IMR-90 (cell line): ENCODE measurements around the gene HIVEP3. TPM values are rescaled to one million over a fixed set of nuclear protein-coding genes. Genes with fewer than 3 reads are reported as not detected.

Experiments
- ATAC-seq: fragments of 200-7000 bp; cut with Tn5 transposase; 2 replicates; pipeline ENCODE4 v1.9.1; 2020; ENCODE audit warnings: low read depth, mild to moderate bottlenecking, moderate library complexity
- BruUV-seq: library from RNA; stranded (reverse); fragments of 400-500 nt; replicated peaks from 2 replicates; lab custom pipeline; 2021; lab: Mats Ljungman, UMichigan
- CTCF ChIA-PET: fragments of 300-600 bp; formaldehyde crosslinking; extraction: SDS; loops from one replicate; lab custom pipeline; 2021; ENCODE audit warnings: antibody characterized with exemption; lab: Yijun Ruan, JAX
- POLR2A ChIA-PET: fragments of 300-600 bp; sonication (Branson Sonifier 250); formaldehyde crosslinking; loops from one replicate; lab custom pipeline; 2022; ENCODE audit warnings: antibody characterized with exemption; ENCODE audit not compliant: unreplicated experiment; lab: Charles Lee
- DNase-seq: peaks from one replicate; pipeline ENCODE4 v3.0.0; 2013
- H2AFZ ChIP-seq: replicated peaks from 2 replicates; pipeline ENCODE3; 2013; ENCODE audit warnings: low read length, mild to moderate bottlenecking; ENCODE audit not compliant: poor library complexity
- H2AK5ac ChIP-seq: 2 replicates; pipeline ENCODE4 v1.6.1; 2013; ENCODE audit warnings: low read depth, low read length, inconsistent platforms
- H2AK9ac ChIP-seq: replicated peaks from 2 replicates; pipeline ENCODE3; 2013; ENCODE audit warnings: mild to moderate bottlenecking, low read depth, low read length, moderate library complexity; ENCODE audit not compliant: poor library complexity
- H2BK120ac ChIP-seq: 2 replicates; pipeline ENCODE4 v1.6.1; 2013; ENCODE audit warnings: low read depth, low read length, inconsistent platforms
- H2BK15ac ChIP-seq: 3 replicates; pipeline ENCODE4 v1.6.1; 2013; ENCODE audit warnings: low read depth, low read length, inconsistent platforms
- H2BK20ac ChIP-seq: 2 replicates; pipeline ENCODE4 v1.6.1; 2013; ENCODE audit warnings: low read depth, mild to moderate bottlenecking, inconsistent platforms, low read length, moderate library complexity
- H2BK5ac ChIP-seq: 2 replicates; pipeline ENCODE4 v1.6.1; 2013; ENCODE audit warnings: mild to moderate bottlenecking, low read depth, low read length, inconsistent platforms; ENCODE audit not compliant: poor library complexity, severe bottlenecking
- H3K14ac ChIP-seq: replicated peaks from 2 replicates; pipeline ENCODE4 v1.6.1; 2013; ENCODE audit warnings: low read depth, low read length, inconsistent platforms
- H3K18ac ChIP-seq: 2 replicates; pipeline ENCODE4 v1.6.1; 2013; ENCODE audit warnings: low read depth, low read length, control low read depth
- H3K23ac ChIP-seq: 2 replicates; pipeline ENCODE4 v1.6.1; 2013; ENCODE audit warnings: low read depth, low read length, inconsistent platforms
- H3K27ac ChIP-seq: 2 replicates; pipeline ENCODE4 v1.5.1; 2013; ENCODE audit warnings: mild to moderate bottlenecking, control low read depth, low read length; ENCODE audit not compliant: insufficient read depth
- H3K27me3 ChIP-seq: 2 replicates; pipeline ENCODE4 v1.6.1; 2013; ENCODE audit warnings: low read length; ENCODE audit not compliant: control insufficient read depth, insufficient read depth
- H3K36me3 ChIP-seq: 2 replicates; pipeline ENCODE4 v1.6.1; 2013; ENCODE audit warnings: low read length, mixed read lengths; ENCODE audit not compliant: control insufficient read depth, insufficient read depth
- H3K4ac ChIP-seq: 2 replicates; pipeline ENCODE4 v1.6.1; 2013; ENCODE audit warnings: low read depth, low read length, inconsistent platforms
- H3K4me1 ChIP-seq: 2 replicates; pipeline ENCODE4 v1.6.1; 2013; ENCODE audit warnings: low read length, mixed read lengths; ENCODE audit not compliant: control insufficient read depth, insufficient read depth
- H3K4me2 ChIP-seq: 2 replicates; pipeline ENCODE4 v1.6.1; 2013; ENCODE audit warnings: low read depth, mild to moderate bottlenecking, control low read depth, low read length, moderate library complexity
- H3K4me3 ChIP-seq: 2 replicates; pipeline ENCODE4 v1.5.1; 2013; ENCODE audit warnings: low read depth, mild to moderate bottlenecking, control low read depth, low read length, moderate library complexity; ENCODE audit not compliant: insufficient read depth
- H3K56ac ChIP-seq: 2 replicates; pipeline ENCODE4 v1.6.1; 2013; ENCODE audit warnings: low read length, inconsistent platforms; ENCODE audit not compliant: insufficient read depth; ENCODE audit errors: extremely low read depth
- H3K79me1 ChIP-seq, 2 experiments: 2 replicates each; pipeline ENCODE4 v1.6.1; 2013; ENCODE audit warnings: low read length in 2 of 2, inconsistent platforms in 1 of 2, low read depth in 1 of 2
- H3K9ac ChIP-seq: 2 replicates; pipeline ENCODE4 v1.6.1; 2013; ENCODE audit warnings: low read depth, low read length, control low read depth
- H3K9me1 ChIP-seq: 2 replicates; pipeline ENCODE4 v1.6.1; 2013; ENCODE audit warnings: low read length, inconsistent platforms; ENCODE audit not compliant: insufficient read depth
- H3K9me3 ChIP-seq: 2 replicates; pipeline ENCODE4 v1.6.1; 2013; ENCODE audit warnings: low read length; ENCODE audit not compliant: control insufficient read depth, insufficient read depth
- H4K20me1 ChIP-seq: 2 replicates; pipeline ENCODE4 v1.6.1; 2013; ENCODE audit warnings: low read length, inconsistent platforms; ENCODE audit not compliant: insufficient read depth
- H4K5ac ChIP-seq: 2 replicates; pipeline ENCODE4 v1.6.1; 2013; ENCODE audit warnings: mild to moderate bottlenecking, low read depth, low read length, control low read depth
- H4K8ac ChIP-seq, 2 experiments: 2 replicates each; pipeline ENCODE4 v1.6.1; 2013; ENCODE audit warnings: low read depth in 2 of 2, low read length in 2 of 2, control low read depth in 1 of 2, inconsistent platforms in 1 of 2
- H4K91ac ChIP-seq: 2 replicates; pipeline ENCODE4 v1.6.1; 2013; ENCODE audit warnings: low read depth, low read length, inconsistent platforms; ENCODE audit not compliant: insufficient read depth
- CEBPB ChIP-seq: IDR thresholded peaks from 2 replicates; pipeline ENCODE4 v1.6.1; 2012; ENCODE audit warnings: low read depth, low read length, improper control_type of control experiment
- NFE2L2 ChIP-seq: fragments of 150-350 bp; IDR thresholded peaks from 2 replicates; pipeline ENCODE4 v1.6.1; 2016; ENCODE audit warnings: low read depth, mild to moderate bottlenecking, low read length
- POLR2A ChIP-seq: IDR thresholded peaks from 2 replicates; pipeline ENCODE4 v1.6.1; 2012; ENCODE audit warnings: mild to moderate bottlenecking, low read depth, low read length
- RCOR1 ChIP-seq: IDR thresholded peaks from 2 replicates; pipeline ENCODE4 v1.6.1; 2012; ENCODE audit warnings: mild to moderate bottlenecking, low read length, improper control_type of control experiment; ENCODE audit not compliant: insufficient replicate concordance
- WGBS, 2 experiments: methylation state at CpG; one replicate each; pipeline versions ENCODE4 v1.1.5 to v1.1.7; 2013; ENCODE audit warnings: missing lambda C conversion rate in 2 of 2; ENCODE audit not compliant: insufficient read length in 1 of 2; ENCODE audit errors: extremely low coverage in 2 of 2; 5-methylcytosine and 5-hydroxymethylcytosine counted together
- dilution Hi-C: fragments of 300-500 bp; cut with HindIII; formaldehyde crosslinking; loops from one replicate; pipeline ENCODE4 v1.14.3; 2018; ENCODE audit warnings: low sequenced_read_pairs; ENCODE audit not compliant: unreplicated experiment
- in situ Hi-C: fragments of 300-500 bp; cut with MboI; formaldehyde crosslinking; loops from 3 replicates; pipeline ENCODE4 v1.14.3; 2019; ENCODE audit warnings: low sequenced_read_pairs, inconsistent platforms, mixed read lengths
- intact Hi-C: fragments of 100-400 bp; cut with micrococcal nuclease; formaldehyde crosslinking; loops from 2 replicates; pipeline ENCODE4 v1.10.0; 2022
- polyA plus RNA-seq, 3 experiments: library from polyadenylated mRNA; depleted of rRNA; stranded (reverse); fragments of >200 nt; gene quantifications; 2 replicates each; pipeline ENCODE4 v1.2.3, GENCODE V29; 2012; ENCODE audit warnings: low replicate concordance in 1 of 3
- total RNA-seq: library from RNA; depleted of rRNA; stranded (reverse); fragments of >200 nt; gene quantifications from 2 replicates; pipeline ENCODE4 v1.2.3, GENCODE V29; 2012
- TF ChIP-seq, protein P1 (sequence below): conservative IDR thresholded peaks from 2 replicates; pipeline ENCODE4 v1.5.1; 2012; ENCODE audit warnings: mild to moderate bottlenecking, low read depth, low read length, improper control_type of control experiment

HIVEP3 gene
- total and polyA plus RNA-seq, 2 of the 4 experiments (the other 2 are of a cell fraction) = 1.4 to 4.0 TPM

DNA sequence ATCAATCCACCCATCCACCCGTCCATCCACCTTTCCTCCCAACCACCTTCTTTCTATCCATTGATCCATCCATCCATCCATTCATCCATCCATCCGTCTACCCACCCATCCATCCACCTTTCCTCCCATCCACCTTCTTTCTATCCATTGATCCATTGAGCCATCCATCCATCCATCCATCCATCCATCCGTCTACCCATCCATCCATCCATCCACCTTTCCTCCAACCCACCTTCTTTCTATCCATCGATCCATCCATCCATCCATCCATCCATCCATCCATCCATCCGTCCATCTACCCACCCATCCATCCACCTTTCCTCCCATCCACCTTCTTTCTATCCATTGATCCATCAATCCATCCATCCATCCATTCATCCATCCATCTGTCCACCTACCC, 429.2 kb downstream of the HIVEP3 start:
- H3K4me3 ChIP-seq = no peak overlapping the region
- H2AK5ac ChIP-seq = no peak overlapping the region
- no peak overlapping the region for H2BK20ac ChIP-seq
- no peak overlapping the region for H3K4ac ChIP-seq
- H3K9me1 ChIP-seq = peaks cover 22% of the 10 kb centered on the region
- ChIA-PET CTCF (no interaction called here), POLR2A (no interaction called here)
- H2AK9ac ChIP-seq = no peak overlapping the region
- TF ChIP-seq POLR2A = no peak
- TF ChIP-seq, protein P1, sequence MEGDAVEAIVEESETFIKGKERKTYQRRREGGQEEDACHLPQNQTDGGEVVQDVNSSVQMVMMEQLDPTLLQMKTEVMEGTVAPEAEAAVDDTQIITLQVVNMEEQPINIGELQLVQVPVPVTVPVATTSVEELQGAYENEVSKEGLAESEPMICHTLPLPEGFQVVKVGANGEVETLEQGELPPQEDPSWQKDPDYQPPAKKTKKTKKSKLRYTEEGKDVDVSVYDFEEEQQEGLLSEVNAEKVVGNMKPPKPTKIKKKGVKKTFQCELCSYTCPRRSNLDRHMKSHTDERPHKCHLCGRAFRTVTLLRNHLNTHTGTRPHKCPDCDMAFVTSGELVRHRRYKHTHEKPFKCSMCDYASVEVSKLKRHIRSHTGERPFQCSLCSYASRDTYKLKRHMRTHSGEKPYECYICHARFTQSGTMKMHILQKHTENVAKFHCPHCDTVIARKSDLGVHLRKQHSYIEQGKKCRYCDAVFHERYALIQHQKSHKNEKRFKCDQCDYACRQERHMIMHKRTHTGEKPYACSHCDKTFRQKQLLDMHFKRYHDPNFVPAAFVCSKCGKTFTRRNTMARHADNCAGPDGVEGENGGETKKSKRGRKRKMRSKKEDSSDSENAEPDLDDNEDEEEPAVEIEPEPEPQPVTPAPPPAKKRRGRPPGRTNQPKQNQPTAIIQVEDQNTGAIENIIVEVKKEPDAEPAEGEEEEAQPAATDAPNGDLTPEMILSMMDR = no peak
- no peak for TF ChIP-seq NFE2L2
- no peak for TF ChIP-seq RCOR1
- TF ChIP-seq CEBPB = no peak
- no peaks in the 10 kb centered on the region for H3K27me3 ChIP-seq
- dilution Hi-C loops = no loop called here
- H3K79me1 ChIP-seq = no peaks in the 10 kb centered on the region
- ATAC-seq (no peak), DNase-seq (no peak)
- peaks cover 33% of the 10 kb centered on the region for H3K4me1 ChIP-seq
- no peaks in the 10 kb centered on the region for H3K36me3 ChIP-seq
- WGBS, 2 experiments = 92 to 94% methylated on average over 5 of the region's 5 CpGs
- H4K91ac ChIP-seq = no peak overlapping the region
- in situ Hi-C loops = no loop called here
- intact Hi-C loops = no loop called here
- no peak overlapping the region for H4K8ac ChIP-seq
- no peak overlapping the region for H3K18ac ChIP-seq
- no peak overlapping the region for H4K5ac ChIP-seq
- H3K4me2 ChIP-seq = no peak overlapping the region
- H2AFZ ChIP-seq = no peak overlapping the region
- H3K9me3 ChIP-seq = no peaks in the 10 kb centered on the region
- H2BK5ac ChIP-seq = no peak overlapping the region
- no peaks in the 10 kb centered on the region; the same call in 1 of the 2 replicates for H4K20me1 ChIP-seq
- H3K14ac ChIP-seq = no peak overlapping the region
- no peak overlapping the region for H3K23ac ChIP-seq
- no peak overlapping the region for H3K56ac ChIP-seq
- H3K9ac ChIP-seq = no peak overlapping the region
- H3K27ac ChIP-seq = no peak overlapping the region
- no peak overlapping the region for H2BK15ac ChIP-seq
- BruUV-seq = no TSS peak
- H2BK120ac ChIP-seq = no peak overlapping the region
